ENCODE results near the gene DOCK4. TPM values are rescaled to one million over a fixed set of nuclear protein-coding genes. Genes with fewer than 3 reads are reported as not detected.

DOCK4 gene
- total RNA-seq, 4 donors from 2014 or later: 12.7 to 28.4 (median 19.5) TPM

- DNase-seq: no peak
- no peak for TF ChIP-seq CTCF (IDR thresholded peaks at IDR 0.05)
- TF ChIP-seq EP300 (IDR thresholded peaks at IDR 0.05; ENCODE audit: low read depth): no peak
- TF ChIP-seq POLR2A (IDR thresholded peaks at IDR 0.05): no peak
- TF ChIP-seq POLR2AphosphoS5 (IDR thresholded peaks at IDR 0.05): no peak
- in situ Hi-C loops (cut with MboI; ENCODE audit: low pct_ligation_motif_present in 1 of 4, low pct_unique_long_range_greater_than_20kb in 1 of 4, low sequenced_read_pairs in 3 of 4): loop anchor here in 3 of 4 donors (10.0 to 25.0 kb wide), 3 partner anchors 660 to 1665 kb away; partner anchors contain the start of gene LRRN3 (in 2 of the 3)
- Histone ChIP-seq H3K27me3 (no peaks in the 10 kb centered on the region), H3K4me1 (no peaks in the 10 kb centered on the region), H3K36me3 (no peaks in the 10 kb centered on the region), H3K4me3 (no peak overlapping the region), H3K27ac (no peak overlapping the region), H3K9me3 (no peaks in the 10 kb centered on the region)
- intact Hi-C loops (cut with DNase I; ENCODE audit: low total_unique reads): no loop called here
Measured at GRCh38 chr7:111747718-111748117, 458.5 kb downstream of the DOCK4 start.

GRCh38 chr7:111746950-111747349 lies 459.2 kb downstream of the DOCK4 start:
- WGBS, 2 donors (ENCODE audit: low coverage in 1 of 2): 52 to 55% methylated on average over 3 to 4 of the region's 4 CpGs
- no peaks in the 10 kb centered on the region for H3K4me1 ChIP-seq
- no peak overlapping the region for H3K4me3 ChIP-seq
- in situ Hi-C loops (cut with MboI; ENCODE audit: low pct_ligation_motif_present in 1 of 4, low pct_unique_long_range_greater_than_20kb in 1 of 4, low sequenced_read_pairs in 3 of 4): loop anchor here in 3 of 4 donors (10.0 to 25.0 kb wide), 3 partner anchors 660 to 1665 kb away; partner anchors contain the start of gene LRRN3 (in 2 of the 3)
- no peak for TF ChIP-seq CTCF (IDR thresholded peaks at IDR 0.05)
- no peak for TF ChIP-seq EP300 (IDR thresholded peaks at IDR 0.05; ENCODE audit: low read depth)
- no peak for TF ChIP-seq POLR2AphosphoS5 (IDR thresholded peaks at IDR 0.05)
- no peak for TF ChIP-seq POLR2A (IDR thresholded peaks at IDR 0.05)
- no peaks in the 10 kb centered on the region for H3K27me3 ChIP-seq
- H3K36me3 ChIP-seq: no peaks in the 10 kb centered on the region
- no peak for DNase-seq
- intact Hi-C loops (cut with DNase I; ENCODE audit: low total_unique reads): no loop called here
- no peak overlapping the region for H3K27ac ChIP-seq
- H3K9me3 ChIP-seq: no peaks in the 10 kb centered on the region

- in situ Hi-C loops (cut with MboI; ENCODE audit: low pct_ligation_motif_present in 1 of 4, low pct_unique_long_range_greater_than_20kb in 1 of 4, low sequenced_read_pairs in 3 of 4): loop anchor here in 3 of 4 donors (10.0 to 25.0 kb wide), 3 partner anchors 657 to 1668 kb away; partner anchors contain the start of gene LRRN3 (in 2 of the 3)
- Histone ChIP-seq H3K27ac (no peak overlapping the region), H3K4me1 (no peaks in the 10 kb centered on the region), H3K4me3 (no peak overlapping the region), H3K9me3 (no peaks in the 10 kb centered on the region), H3K36me3 (no peaks in the 10 kb centered on the region), H3K27me3 (no peaks in the 10 kb centered on the region)
- 82 to 100% methylated on average over 1 to 2 of the region's 2 CpGs for WGBS, 2 donors (ENCODE audit: low coverage in 1 of 2)
- TF ChIP-seq EP300 (IDR thresholded peaks at IDR 0.05; ENCODE audit: low read depth): no peak
- no peak for DNase-seq
- intact Hi-C loops (cut with DNase I; ENCODE audit: low total_unique reads): no loop called here
Measured at GRCh38 chr7:111744501-111745155, 461.6 kb downstream of the DOCK4 start.

- DNase-seq: no peak
- Histone ChIP-seq H3K27ac (no peak overlapping the region), H3K4me3 (no peak overlapping the region), H3K36me3 (no peaks in the 10 kb centered on the region), H3K9me3 (no peaks in the 10 kb centered on the region), H3K27me3 (no peaks in the 10 kb centered on the region), H3K4me1 (no peaks in the 10 kb centered on the region)
- 73 to 92% methylated on average over 2 to 7 of the region's 7 CpGs for WGBS, 2 donors (ENCODE audit: low coverage in 1 of 2)
- in situ Hi-C loops (cut with MboI; ENCODE audit: low pct_ligation_motif_present in 1 of 4, low pct_unique_long_range_greater_than_20kb in 1 of 4, low sequenced_read_pairs in 3 of 4) (loop anchor here in 3 of 4 donors (10.0 to 25.0 kb wide), 3 partner anchors 656 to 1669 kb away; partner anchors contain the start of gene LRRN3 (in 2 of the 3)), intact Hi-C loops (cut with DNase I; ENCODE audit: low total_unique reads) (no loop called here)
- TF ChIP-seq CTCF (IDR thresholded peaks at IDR 0.05) (no peak), POLR2AphosphoS5 (IDR thresholded peaks at IDR 0.05) (no peak), EP300 (IDR thresholded peaks at IDR 0.05; ENCODE audit: low read depth) (no peak), POLR2A (IDR thresholded peaks at IDR 0.05) (no peak)
Measured at GRCh38 chr7:111743244-111743847, 462.9 kb downstream of the DOCK4 start.
